HEK293 (cell line): ENCODE results near the gene PIP4K2B.

Source experiments
- CTCF ChIA-PET: fragments of 350-600 bp; formaldehyde crosslinking; extraction: SDS; loops from one replicate; lab custom pipeline; 2021; ENCODE audit warnings: antibody characterized with exemption; lab: Yijun Ruan, JAX
- POLR2A ChIA-PET: fragments of 300-600 bp; formaldehyde crosslinking; extraction: SDS; loops from one replicate; lab custom pipeline; 2020; ENCODE audit warnings: antibody characterized with exemption, inconsistent platforms; lab: Yijun Ruan, JAX
- H3K27ac ChIP-seq: fragments of 200-500 bp; sonication (Bioruptor generic); 2 replicates; pipeline ENCODE4 v1.5.1; 2014; ENCODE audit warnings: low read depth, low read length, control low read depth, inconsistent platforms; ENCODE audit errors: extremely low read depth
- H3K36me3 ChIP-seq, 2 experiments: fragments of 200-500 bp in 1 of 2; sonication (Bioruptor generic) in 1 of 2; 1 replicate in 1 of 2; 2 replicates in 1 of 2; pipeline ENCODE4 v1.5.1; 2014 to 2017; ENCODE audit warnings: inconsistent platforms in 2 of 2, low read length in 2 of 2; ENCODE audit not compliant: control insufficient read depth in 2 of 2, insufficient read depth in 1 of 2
- H3K4me1 ChIP-seq: fragments of 200-500 bp; sonication (Bioruptor generic); 2 replicates; pipeline ENCODE4 v1.5.1; 2014; ENCODE audit warnings: mild to moderate bottlenecking, low read length, inconsistent platforms; ENCODE audit not compliant: control insufficient read depth, insufficient read depth
- H3K4me3 ChIP-seq: 2 replicates; pipeline ENCODE4 v1.5.1; 2011; ENCODE audit warnings: low read depth, mild to moderate bottlenecking, control low read depth, low read length, moderate library complexity
- H3K9me3 ChIP-seq: fragments of 200-500 bp; sonication (Bioruptor generic); 2 replicates; pipeline ENCODE4 v1.5.1; 2014; ENCODE audit warnings: low read depth, low read length, inconsistent platforms; ENCODE audit not compliant: control insufficient read depth, insufficient read depth
- ELK4 ChIP-seq: IDR thresholded peaks from 2 replicates; pipeline ENCODE4 v1.6.1; 2011; ENCODE audit warnings: mild to moderate bottlenecking, low read depth, low read length, borderline replicate concordance
- IKZF3 ChIP-seq: fragments of 450-650 bp; IDR thresholded peaks from 2 replicates; pipeline ENCODE4 v1.5.0; 2018; ENCODE audit warnings: missing biosample characterization, mild to moderate bottlenecking, missing genetic modification characterization, moderate library complexity
- SALL2 ChIP-seq: fragments of 450-650 bp; formaldehyde crosslinking; IDR thresholded peaks from 2 replicates; pipeline ENCODE4 v1.5.0; 2017; ENCODE audit warnings: missing biosample characterization, mild to moderate bottlenecking, missing genetic modification characterization, borderline replicate concordance
- SCRT1 ChIP-seq: fragments of 450-650 bp; formaldehyde crosslinking; IDR thresholded peaks from 2 replicates; pipeline ENCODE4 v1.5.1; 2016; ENCODE audit warnings: missing biosample characterization, missing genetic modification characterization, borderline replicate concordance
- SP7 ChIP-seq: fragments of 450-650 bp; formaldehyde crosslinking; IDR thresholded peaks from 2 replicates; pipeline ENCODE4 v1.5.1; 2016; ENCODE audit warnings: missing biosample characterization, missing genetic modification characterization
- ZBTB1 ChIP-seq: fragments of 450-650 bp; formaldehyde crosslinking; IDR thresholded peaks from 2 replicates; pipeline ENCODE4 v1.5.1; 2016; ENCODE audit warnings: missing biosample characterization, missing genetic modification characterization
- ZBTB17 ChIP-seq: fragments of 450-650 bp; formaldehyde crosslinking; IDR thresholded peaks from 2 replicates; pipeline ENCODE4 v1.5.1; 2016; ENCODE audit warnings: missing biosample characterization, missing genetic modification characterization
- ZFP69B ChIP-seq: fragments of 450-650 bp; formaldehyde crosslinking; IDR thresholded peaks from 2 replicates; pipeline ENCODE4 v1.5.1; 2016; ENCODE audit warnings: missing biosample characterization, missing genetic modification characterization
- ZNF18 ChIP-seq: fragments of 450-650 bp; formaldehyde crosslinking; IDR thresholded peaks from 2 replicates; pipeline ENCODE4 v1.5.1; 2016; ENCODE audit warnings: missing biosample characterization, missing genetic modification characterization
- ZNF23 ChIP-seq: fragments of 450-650 bp; formaldehyde crosslinking; IDR thresholded peaks from 2 replicates; pipeline ENCODE4 v1.5.1; 2016; ENCODE audit warnings: missing biosample characterization, missing genetic modification characterization, borderline replicate concordance
- ZNF248 ChIP-seq: fragments of 450-650 bp; formaldehyde crosslinking; IDR thresholded peaks from 2 replicates; pipeline ENCODE4 v1.5.1; 2017; ENCODE audit warnings: missing biosample characterization, missing genetic modification characterization
- ZNF274 ChIP-seq, 2 experiments: fragments of 200-500 bp in 1 of 2; fragments of 450-650 bp in 1 of 2; sonication (Bioruptor generic) in 1 of 2; formaldehyde crosslinking in 1 of 2; IDR thresholded peaks; 2 replicates each; pipeline versions ENCODE4 v1.5.1 to v1.6.1; 2014 to 2016; ENCODE audit warnings: borderline replicate concordance in 1 of 2, inconsistent platforms in 1 of 2, low read length in 1 of 2, missing biosample characterization in 1 of 2, missing genetic modification characterization in 1 of 2
- ZNF394 ChIP-seq: fragments of 450-650 bp; formaldehyde crosslinking; IDR thresholded peaks from 2 replicates; pipeline ENCODE4 v1.5.1; 2016; ENCODE audit warnings: missing biosample characterization, missing genetic modification characterization, mild to moderate bottlenecking, moderate library complexity, borderline replicate concordance
- ZNF518A ChIP-seq: fragments of 450-650 bp; formaldehyde crosslinking; conservative IDR thresholded peaks from 2 replicates; pipeline ENCODE4 v1.5.1; 2016; ENCODE audit warnings: low read depth, missing biosample characterization, missing genetic modification characterization
- ZNF596 ChIP-seq: fragments of 450-650 bp; IDR thresholded peaks from 2 replicates; pipeline ENCODE4 v1.5.0; 2018; ENCODE audit warnings: missing biosample characterization, mild to moderate bottlenecking, missing genetic modification characterization, moderate library complexity
- ZNF623 ChIP-seq: fragments of 450-650 bp; formaldehyde crosslinking; IDR thresholded peaks from 2 replicates; pipeline ENCODE4 v1.5.1; 2016; ENCODE audit warnings: missing biosample characterization, missing genetic modification characterization
- ZNF670 ChIP-seq: fragments of 450-650 bp; formaldehyde crosslinking; IDR thresholded peaks from 2 replicates; pipeline ENCODE4 v1.5.1; 2016; ENCODE audit warnings: missing biosample characterization, missing genetic modification characterization, low read depth
- ZNF76 ChIP-seq: fragments of 450-650 bp; formaldehyde crosslinking; IDR thresholded peaks from 2 replicates; pipeline ENCODE4; 2016; ENCODE audit warnings: low read depth, missing biosample characterization, missing genetic modification characterization, borderline replicate concordance

PIP4K2B gene

GRCh38 chr17:38768417-38768816, 30.9 kb downstream of the PIP4K2B start:
- H3K36me3 ChIP-seq, result peaks cover 52 to 98% of the 10 kb centered on the region in 2 experiments
- no peak overlapping the region for H3K4me3 ChIP-seq
- H3K9me3 ChIP-seq, result no peaks in the 10 kb centered on the region
- H3K4me1 ChIP-seq, result no peaks in the 10 kb centered on the region
- CTCF ChIA-PET, result interaction anchor here (1.3 kb wide), 1 partner anchor 34 kb away, joined by 4 read pairs; no protein-coding TSS in a partner anchor
- H3K27ac ChIP-seq, result no peak overlapping the region
- POLR2A ChIA-PET, result interaction anchor here (0.7 kb wide), 1 partner anchor 17 kb away, joined by 3 read pairs; no protein-coding TSS in a partner anchor
- TF ChIP-seq ELK4, result no peak
- no peak for TF ChIP-seq SALL2 (tag by site-specific recombination)
- no peak for TF ChIP-seq ZNF394 (tag by site-specific recombination)
- no peak for TF ChIP-seq ZNF596 (tag by site-specific recombination)
- TF ChIP-seq IKZF3 (tag by site-specific recombination), result no peak
- TF ChIP-seq ZFP69B, result no peak
- no peak for TF ChIP-seq ZNF623 (tag by site-specific recombination)
- no peak for TF ChIP-seq ZNF18 (tag by site-specific recombination)
- TF ChIP-seq ZNF248 (tag by site-specific recombination), result no peak

- no peaks in the 10 kb centered on the region for H3K9me3 ChIP-seq
- H3K27ac ChIP-seq, result no peak overlapping the region
- H3K4me1 ChIP-seq, result no peaks in the 10 kb centered on the region
- CTCF ChIA-PET, result no interaction called here
- TF ChIP-seq ZNF23 (tag by site-specific recombination), result no peak
- TF ChIP-seq ZNF76, result no peak
- TF ChIP-seq ZNF518A (tag by site-specific recombination), result no peak
- no peak for TF ChIP-seq ZNF670 (tag by site-specific recombination)
- TF ChIP-seq ZBTB1 (tag by site-specific recombination), result no peak
- no peak for TF ChIP-seq ZNF274 (IDR thresholded peaks at IDR 0.05; ENCODE audit: low read length)
- no peak for TF ChIP-seq ZNF274 (tag by site-specific recombination; IDR thresholded peaks at IDR 0.05; ENCODE audit: borderline replicate concordance)
- no peak for TF ChIP-seq SP7 (tag by site-specific recombination)
- no peak for TF ChIP-seq SCRT1 (tag by site-specific recombination)
- TF ChIP-seq ZBTB17 (tag by site-specific recombination), result no peak
- no peak overlapping the region for H3K4me3 ChIP-seq
- POLR2A ChIA-PET, result interaction anchor here (0.6 kb wide), 1 partner anchor 77 kb away, joined by 4 read pairs; no protein-coding TSS in a partner anchor
- peaks cover 46 to 96% of the 10 kb centered on the region in 2 experiments for H3K36me3 ChIP-seq
Measured at GRCh38 chr17:38766341-38766740, 33.0 kb downstream of the PIP4K2B start.
